ENCODE data around the gene ARHGAP25. TPM values are rescaled to one million over a fixed set of nuclear protein-coding genes. Genes with fewer than 3 reads are reported as not detected.

The ARHGAP25 gene, protein sequence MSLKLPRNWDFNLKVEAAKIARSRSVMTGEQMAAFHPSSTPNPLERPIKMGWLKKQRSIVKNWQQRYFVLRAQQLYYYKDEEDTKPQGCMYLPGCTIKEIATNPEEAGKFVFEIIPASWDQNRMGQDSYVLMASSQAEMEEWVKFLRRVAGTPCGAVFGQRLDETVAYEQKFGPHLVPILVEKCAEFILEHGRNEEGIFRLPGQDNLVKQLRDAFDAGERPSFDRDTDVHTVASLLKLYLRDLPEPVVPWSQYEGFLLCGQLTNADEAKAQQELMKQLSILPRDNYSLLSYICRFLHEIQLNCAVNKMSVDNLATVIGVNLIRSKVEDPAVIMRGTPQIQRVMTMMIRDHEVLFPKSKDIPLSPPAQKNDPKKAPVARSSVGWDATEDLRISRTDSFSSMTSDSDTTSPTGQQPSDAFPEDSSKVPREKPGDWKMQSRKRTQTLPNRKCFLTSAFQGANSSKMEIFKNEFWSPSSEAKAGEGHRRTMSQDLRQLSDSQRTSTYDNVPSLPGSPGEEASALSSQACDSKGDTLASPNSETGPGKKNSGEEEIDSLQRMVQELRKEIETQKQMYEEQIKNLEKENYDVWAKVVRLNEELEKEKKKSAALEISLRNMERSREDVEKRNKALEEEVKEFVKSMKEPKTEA
- total RNA-seq: 4.3 and 6.5 TPM in 2 replicates

GRCh38 chr2:68734688-68735525 lies at the start of gene ARHGAP25:
Gene ARHGAP25 (plus strand): TSS chr2:68734811. CDS start chr2:68735200, 389 bp downstream.

DNA sequence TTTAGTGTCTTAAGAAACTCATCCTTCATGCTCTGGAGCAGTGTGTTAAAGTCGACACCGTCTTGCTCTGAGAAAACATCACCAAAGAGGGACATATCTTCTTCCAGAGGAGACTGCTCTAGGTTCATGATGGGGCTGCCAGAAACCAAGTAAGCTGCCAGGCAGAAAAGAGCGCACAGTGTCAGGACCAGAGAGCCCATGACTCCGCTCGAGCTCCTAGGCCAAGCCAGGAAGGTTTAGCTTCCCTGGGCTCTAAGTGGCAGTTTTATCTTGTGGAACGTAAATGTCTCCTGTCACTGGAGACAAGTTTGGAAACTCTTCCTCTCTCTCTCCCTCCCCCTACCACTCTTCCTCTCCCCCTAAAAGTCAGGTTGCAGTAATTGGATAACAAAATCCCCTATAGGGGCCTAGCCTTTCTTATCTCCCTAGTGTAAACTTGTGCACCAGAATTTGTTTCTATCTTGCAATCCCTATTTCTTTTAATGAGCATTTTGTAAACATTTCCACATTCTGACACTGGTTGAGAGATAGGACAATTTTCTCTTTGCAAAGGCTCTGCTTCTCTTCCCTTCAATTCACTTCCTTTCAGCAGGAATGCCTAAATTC lies 136.7 kb downstream of the ARHGAP25 start, which contains the start of gene BMP10:
Gene BMP10, minus strand, starts transcription at position 239 of the 606 bp plus-strand sequence. Its CDS starts 39 bp downstream, at position 200.

Other genes with a start within 250 kb of the ARHGAP25 start
- gene PROKR1, start 91.2 kb upstream of the ARHGAP25 start, total RNA-seq: not detected in 2 replicates
- not detected in 2 replicates for gene BMP10, start 136.6 kb downstream of the ARHGAP25 start, total RNA-seq
- gene GKN2, start 218.1 kb downstream of the ARHGAP25 start, total RNA-seq: not detected in 2 replicates
- gene GKN1, start 239.8 kb downstream of the ARHGAP25 start, total RNA-seq: not detected in 2 replicates